Fibroblast of the aortic adventitia (primary cell): ENCODE results near the gene SRD5A1. TPM values are rescaled to one million over a fixed set of nuclear protein-coding genes. Genes with fewer than 3 reads are reported as not detected.
"Not testable (repeated sequence)": the region's sequence is repeated elsewhere in the genome, so short reads cannot be mapped to it uniquely, and the experiment has no call there.

ENCODE experiments used
- DNase-seq: peaks from one replicate; pipeline ENCODE4 v3.0.0-alpha.2; 2010; ENCODE audit warnings: low read depth
- H3K4me3 ChIP-seq: 2 replicates; pipeline ENCODE4 v1.5.1; 2011; ENCODE audit warnings: low read depth, mild to moderate bottlenecking, control low read depth, low read length, moderate library complexity
- CTCF ChIP-seq: IDR thresholded peaks from 2 replicates; pipeline ENCODE4 v1.5.1; 2011; ENCODE audit warnings: mild to moderate bottlenecking, low read length, control low read depth, inconsistent platforms; ENCODE audit not compliant: insufficient read depth
- total RNA-seq: library from RNA; depleted of rRNA; stranded (reverse); fragments of >200 nt; gene quantifications from 2 replicates; pipeline ENCODE4 v1.2.3, GENCODE V29; 2012; ENCODE audit warnings: low replicate concordance

Gene SRD5A1
- total RNA-seq, 1 donor: 12.0 TPM

- no peak overlapping the region for H3K4me3 ChIP-seq
- TF ChIP-seq CTCF: no peak
- DNase-seq: no peak
Observed at GRCh38 chr5:6667648-6668047, 34.4 kb downstream of the SRD5A1 start.

- H3K4me3 ChIP-seq, DNase-seq: not testable (repeated sequence)
Observed at GRCh38 chr5:6668717-6669116, 35.5 kb downstream of the SRD5A1 start.

- no peak for DNase-seq
- TF ChIP-seq CTCF: no peak
- no peak overlapping the region for H3K4me3 ChIP-seq
Observed at GRCh38 chr5:6673031-6673430, 39.8 kb downstream of the SRD5A1 start.

GRCh38 chr5:6673963-6674362 is 40.7 kb downstream of the SRD5A1 start:
- DNase-seq: no peak
- no peak overlapping the region for H3K4me3 ChIP-seq
- no peak for TF ChIP-seq CTCF

- no peak for DNase-seq
- TF ChIP-seq CTCF: no peak
- no peak overlapping the region for H3K4me3 ChIP-seq
Observed at GRCh38 chr5:6674421-6674820, 41.2 kb downstream of the SRD5A1 start.

GRCh38 chr5:6674886-6675285 is 41.6 kb downstream of the SRD5A1 start:
- no peak overlapping the region for H3K4me3 ChIP-seq
- no peak for DNase-seq
- no peak for TF ChIP-seq CTCF

- no peak for DNase-seq
- no peak overlapping the region for H3K4me3 ChIP-seq
- TF ChIP-seq CTCF: no peak
Observed at GRCh38 chr5:6675784-6676491, 42.7 kb downstream of the SRD5A1 start.
